HepG2 (cell line): ENCODE measurements around the gene PHF23. TPM values are rescaled to one million over a fixed set of nuclear protein-coding genes. Genes with fewer than 3 reads are reported as not detected.

Experiments
- ARHGAP35 ChIP-seq: sonication (generic); formaldehyde crosslinking; IDR thresholded peaks from 2 replicates; pipeline ENCODE4 v1.9.0; 2022; ENCODE audit warnings: mild to moderate bottlenecking, inconsistent platforms, moderate library complexity, missing genetic modification reagents, borderline replicate concordance
- BORCS8-MEF2B ChIP-seq: sonication (generic); formaldehyde crosslinking; IDR thresholded peaks from 2 replicates; pipeline ENCODE4 v1.8.0; 2022; ENCODE audit warnings: mild to moderate bottlenecking, missing genetic modification reagents
- EHMT2 ChIP-seq: fragments of 200-600 bp; sonication (generic); IDR thresholded peaks from 2 replicates; pipeline ENCODE4 v1.7.0; 2017; ENCODE audit warnings: antibody characterized with exemption, low read depth, low read length, borderline replicate concordance
- FOXK2 ChIP-seq: fragments of 450-650 bp; IDR thresholded peaks from 2 replicates; pipeline ENCODE4 v1.6.1; 2016
- JARID2 ChIP-seq: sonication (generic); formaldehyde crosslinking; IDR thresholded peaks from 2 replicates; pipeline ENCODE4 v1.8.1; 2023; ENCODE audit warnings: missing genetic modification reagents, inconsistent platforms; ENCODE audit not compliant: insufficient replicate concordance
- PATZ1 ChIP-seq: sonication (generic); formaldehyde crosslinking; IDR thresholded peaks from 2 replicates; pipeline ENCODE4 v1.4.0; 2020; ENCODE audit warnings: missing genetic modification reagents
- REST ChIP-seq, 2 experiments: IDR thresholded peaks; 2 replicates each; pipeline ENCODE4 v1.6.1; 2011 to 2012; ENCODE audit warnings: low read length in 2 of 2, borderline replicate concordance in 1 of 2, low read depth in 1 of 2, mild to moderate bottlenecking in 1 of 2, moderate library complexity in 1 of 2
- TEAD2 ChIP-seq: sonication (generic); formaldehyde crosslinking; IDR thresholded peaks from 2 replicates; pipeline ENCODE4 v1.9.0; 2021; ENCODE audit warnings: missing genetic modification reagents
- ZBTB49 ChIP-seq: sonication (generic); formaldehyde crosslinking; IDR thresholded peaks from 2 replicates; pipeline ENCODE4 v1.4.0; 2020; ENCODE audit warnings: missing genetic modification reagents, borderline replicate concordance
- ZNF230 ChIP-seq: sonication (generic); formaldehyde crosslinking; IDR thresholded peaks from 2 replicates; pipeline ENCODE4 v1.4.0; 2020; ENCODE audit warnings: mild to moderate bottlenecking, missing genetic modification reagents
- ZNF335 ChIP-seq: sonication (generic); formaldehyde crosslinking; IDR thresholded peaks from 2 replicates; pipeline ENCODE4 v1.4.0; 2020; ENCODE audit warnings: missing genetic modification reagents
- ZNF383 ChIP-seq: sonication (generic); formaldehyde crosslinking; IDR thresholded peaks from 2 replicates; pipeline ENCODE4 v1.4.0; 2020; ENCODE audit warnings: missing genetic modification reagents, mild to moderate bottlenecking, borderline replicate concordance
- polyA plus RNA-seq, 8 experiments: library from polyadenylated mRNA; depleted of rRNA in 3 of 8; stranded (reverse) in 7 of 8; unstranded in 1 of 8; fragments of >200 nt; fragmentation: Illumina TruSeq in 4 of 8; extraction: Trizol in 4 of 8; gene quantifications; 2 replicates each; pipeline versions ENCODE4 v1.2.1 to v1.2.3, GENCODE V29; 2011 to 2016; ENCODE audit warnings: low read depth in 4 of 8, missing spikeins in 1 of 8, mixed read lengths in 1 of 8; ENCODE audit not compliant: insufficient read depth in 1 of 8
- total RNA-seq, 5 experiments: library from RNA; depleted of rRNA; stranded (reverse); fragments of >200 nt; fragmentation: Illumina TruSeq; extraction: Trizol; gene quantifications; 2 replicates each; pipeline ENCODE4 v1.2.3, GENCODE V29; 2016; ENCODE audit warnings: low read depth in 1 of 5

The PHF23 gene
- total and polyA plus RNA-seq, 2 of the 13 experiments (the other 11 are each of a cell fraction or from before 2014, with no cell fraction given) = 27.6 to 33.2 TPM

GRCh38 chr17:7280519-7281073 lies 41.3 kb upstream of the PHF23 start (continued):
- TF ChIP-seq REST (IDR thresholded peaks at IDR 0.05; ENCODE audit: borderline replicate concordance in 1 of 2, low read depth in 1 of 2, low read length in 2 of 2) (no peak), ZNF383 (CRISPR knock-in tag) (no peak), FOXK2 (no peak), BORCS8-MEF2B (peak; percentile 52; the same call in 1 of the 2 replicates), EHMT2 (no peak), ZNF230 (CRISPR knock-in tag) (no peak; the same call in 1 of the 2 replicates), ARHGAP35 (CRISPR knock-in tag) (no peak), PATZ1 (CRISPR knock-in tag) (0 out of 2 replicates have a peak, but pooled peaks have one; percentile 20), TEAD2 (CRISPR knock-in tag) (0 out of 2 replicates have a peak, but pooled peaks have one; percentile 15), ZNF335 (CRISPR knock-in tag) (no peak), JARID2 (CRISPR knock-in tag) (no peak), ZBTB49 (CRISPR knock-in tag) (no peak)
